ENCODE measurements around the gene FGF11.
A peak's percentile ranks its signal among the peaks of the same experiment; 100 is the strongest.
"Not testable (repeated sequence)": the region's sequence is repeated elsewhere in the genome, so short reads cannot be mapped to it uniquely, and the experiment has no call there.

The FGF11 gene

DNA sequence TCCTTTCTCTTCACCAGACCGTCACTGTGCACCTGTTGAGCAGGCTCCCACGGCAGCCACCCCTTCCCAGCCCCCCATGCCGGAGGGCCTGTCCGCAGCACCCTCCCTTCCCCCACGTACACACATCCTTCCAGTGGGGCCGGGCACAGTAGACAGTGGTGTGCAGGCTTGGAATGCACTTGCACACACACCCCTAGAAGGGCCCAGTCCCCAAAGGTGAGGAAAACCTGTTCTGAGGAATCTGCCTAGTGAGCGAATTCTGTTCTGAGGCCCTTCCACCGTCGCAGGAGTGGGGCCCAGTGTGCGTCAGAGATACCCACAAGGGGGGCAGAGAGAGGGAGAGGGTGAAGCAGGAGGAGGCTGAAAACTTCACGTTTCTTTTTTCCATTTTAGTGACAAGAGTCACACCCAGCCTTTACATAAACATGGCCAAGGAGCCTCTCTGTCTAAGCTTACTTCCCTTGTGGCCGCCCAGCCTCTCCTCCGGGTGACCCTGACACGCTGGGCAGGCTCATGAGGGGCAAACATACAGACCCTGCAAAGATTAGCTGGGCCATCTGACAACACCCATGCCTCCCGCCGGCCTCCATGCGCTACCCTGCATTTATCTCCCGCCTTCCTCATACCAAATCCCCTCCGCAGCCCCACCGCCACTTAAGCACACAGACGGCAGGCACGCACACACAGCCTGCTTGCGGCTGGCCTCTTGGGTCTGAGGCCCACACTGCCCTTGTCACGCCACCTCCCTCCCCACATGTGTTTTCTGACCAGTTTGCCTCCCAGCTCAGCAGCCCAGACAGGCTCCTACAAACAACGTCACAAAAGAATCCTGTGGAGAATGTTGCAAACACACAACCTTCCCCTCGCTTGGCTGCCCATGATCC is 38.3 kb downstream of the FGF11 start:
- DNase-seq (ENCODE audit: low read depth) = peak; percentile 95
- no peaks in the 10 kb centered on the region for H3K9me3 ChIP-seq (ENCODE audit: control insufficient read depth, low read length)
- H3K4me3 ChIP-seq (ENCODE audit: low read length) = peak overlapping the region; percentile 83
- no peaks in the 10 kb centered on the region for H3K27me3 ChIP-seq (replicated peaks; ENCODE audit: control insufficient read depth, insufficient read depth, low read length)
- peaks cover 46% of the 10 kb centered on the region for H3K4me1 ChIP-seq (ENCODE audit: control insufficient read depth, insufficient read depth, low read length)
- peaks cover 3% of the 10 kb centered on the region for H3K36me3 ChIP-seq (ENCODE audit: control insufficient read depth, insufficient read depth, low read length, severe bottlenecking)
- H3K9ac ChIP-seq (ENCODE audit: low read length) = peak overlapping the region; percentile 96

DNA sequence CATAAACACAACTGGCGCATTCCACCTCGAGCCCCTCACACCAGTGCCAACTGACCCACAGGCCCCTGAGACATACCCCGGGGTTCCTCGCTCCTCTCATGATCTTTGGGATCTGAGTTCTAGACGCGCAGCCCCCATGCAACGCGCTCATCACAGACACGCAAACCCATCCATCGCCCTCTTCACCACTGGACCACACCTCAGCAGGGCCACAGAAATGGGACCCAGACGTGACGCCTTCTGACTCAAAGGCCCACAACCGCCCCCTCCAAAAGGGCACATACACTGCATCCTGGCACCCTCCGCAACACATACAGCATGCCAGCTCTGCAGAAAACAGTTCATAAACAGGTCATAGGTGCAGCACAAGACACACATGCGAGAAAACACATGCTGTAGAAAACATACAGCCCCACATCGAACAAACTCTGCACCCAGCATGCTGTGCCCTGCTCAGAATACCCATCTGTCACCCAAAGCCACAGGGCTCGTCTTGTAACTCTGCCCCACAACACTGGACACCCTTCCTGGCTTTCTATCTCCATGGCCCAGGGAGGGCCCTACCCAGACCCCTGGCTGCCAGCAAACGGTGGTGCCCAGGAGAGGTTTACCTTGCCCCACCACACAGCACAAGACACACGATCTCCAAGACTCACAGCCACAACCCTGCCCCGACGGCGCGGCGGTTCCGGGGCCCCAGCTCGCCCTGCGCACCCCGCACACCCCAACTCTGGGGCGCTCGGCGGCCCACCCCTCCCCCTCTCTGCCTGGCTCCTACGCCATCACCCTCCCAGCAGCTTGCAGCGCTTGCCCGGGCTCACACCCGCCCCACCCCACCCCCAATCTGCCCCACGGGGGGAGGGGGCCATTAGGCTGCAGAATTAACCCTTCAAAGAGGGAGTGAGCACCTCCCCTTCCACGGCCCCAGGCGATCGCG is 39.2 kb downstream of the FGF11 start:
- no peaks in the 10 kb centered on the region for H3K27me3 ChIP-seq (replicated peaks; ENCODE audit: control insufficient read depth, insufficient read depth, low read length)
- H3K9ac ChIP-seq (ENCODE audit: low read length) = peak overlapping the region; percentile 96
- peak overlapping the region; percentile 83 for H3K4me3 ChIP-seq (ENCODE audit: low read length)
- H3K36me3 ChIP-seq (ENCODE audit: control insufficient read depth, insufficient read depth, low read length, severe bottlenecking) = peaks cover 3% of the 10 kb centered on the region
- H3K9me3 ChIP-seq (ENCODE audit: control insufficient read depth, low read length) = no peaks in the 10 kb centered on the region
- peaks cover 54% of the 10 kb centered on the region for H3K4me1 ChIP-seq (ENCODE audit: control insufficient read depth, insufficient read depth, low read length)
- peak; percentile 68 for DNase-seq (ENCODE audit: low read depth)

DNA sequence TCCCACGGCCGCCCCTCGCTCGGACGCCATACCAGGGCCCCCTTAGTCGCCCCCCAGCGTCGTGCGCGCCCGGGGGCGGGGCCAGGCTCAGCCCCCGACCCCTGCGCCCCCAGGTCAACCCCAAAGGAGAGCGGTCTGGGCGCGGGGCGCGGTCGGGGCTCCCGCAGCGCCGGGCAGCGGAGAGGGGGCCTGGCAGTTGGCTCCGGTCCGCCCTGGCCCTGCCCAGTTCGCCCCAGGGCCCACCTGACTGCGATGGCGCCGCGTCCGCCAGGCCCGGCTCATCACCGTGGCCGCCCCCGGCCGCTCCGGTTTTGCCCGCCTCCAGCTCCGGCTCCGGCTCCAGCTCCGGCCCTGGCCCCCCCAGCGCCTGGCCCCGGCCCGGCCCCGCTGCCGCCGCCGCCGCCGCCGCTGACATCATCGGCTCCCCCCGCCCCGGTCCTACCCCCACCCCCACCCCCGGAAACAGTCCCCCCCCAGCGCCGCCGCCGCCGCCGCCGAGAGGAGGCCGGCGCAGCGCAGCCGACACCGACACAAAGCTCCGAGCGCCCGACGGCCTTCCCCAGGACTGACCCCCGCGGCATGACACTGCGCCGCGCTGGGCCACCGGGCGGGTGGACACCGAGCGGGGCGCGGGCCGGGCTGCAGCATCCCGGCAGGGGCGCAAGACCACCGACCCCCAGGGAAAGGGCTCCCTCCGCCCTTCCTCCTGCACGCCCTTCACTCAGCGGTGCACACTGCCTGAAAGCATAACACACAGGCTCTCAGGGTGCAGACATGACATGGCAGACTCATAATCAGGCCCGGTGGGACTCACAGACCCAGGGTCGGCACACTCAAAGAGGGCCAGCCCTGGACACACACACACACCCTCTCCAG is 40.1 kb downstream of the FGF11 start, which contains the start of gene ZBTB4:
TSS of gene ZBTB4 (minus strand) at position 419 of the 876 bp plus-strand sequence. CDS start 12,830 bp downstream, outside the sequence.
- peak; percentile 79 for DNase-seq (ENCODE audit: low read depth)
- Histone ChIP-seq H3K4me3 (ENCODE audit: low read length) (peak within 1 kb of the TSS; percentile 88), H3K9ac (ENCODE audit: low read length) (peak within 1 kb of the TSS; percentile 98), H3K27me3 (replicated peaks; ENCODE audit: control insufficient read depth, insufficient read depth, low read length) (no peaks in the 10 kb centered on the region), H3K4me1 (ENCODE audit: control insufficient read depth, insufficient read depth, low read length) (peaks cover 50% of the 10 kb centered on the region), H3K36me3 (ENCODE audit: control insufficient read depth, insufficient read depth, low read length, severe bottlenecking) (no peaks in the 10 kb centered on the region), H3K9me3 (ENCODE audit: control insufficient read depth, low read length) (no peaks in the 10 kb centered on the region)

DNA sequence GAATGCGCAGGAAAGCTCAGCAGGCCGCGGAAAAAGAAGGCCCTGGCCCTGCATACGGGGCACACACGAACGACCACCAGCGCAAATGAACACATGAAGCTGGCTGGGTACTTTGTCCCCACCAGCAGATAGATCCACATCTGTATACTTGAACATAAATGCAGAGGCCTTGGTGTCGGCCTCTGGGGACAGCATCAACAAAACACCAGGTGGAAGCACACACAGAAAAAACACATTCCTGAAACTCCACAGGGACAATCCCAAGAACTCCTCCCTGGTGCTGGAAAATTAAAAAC is 40.7 kb downstream of the FGF11 start:
- Histone ChIP-seq H3K4me1 (ENCODE audit: control insufficient read depth, insufficient read depth, low read length) (peaks cover 47% of the 10 kb centered on the region), H3K4me3 (ENCODE audit: low read length) (peak overlapping the region; percentile 88), H3K9me3 (ENCODE audit: control insufficient read depth, low read length) (no peaks in the 10 kb centered on the region), H3K27me3 (replicated peaks; ENCODE audit: control insufficient read depth, insufficient read depth, low read length) (no peaks in the 10 kb centered on the region), H3K9ac (ENCODE audit: low read length) (peak overlapping the region; percentile 98), H3K36me3 (ENCODE audit: control insufficient read depth, insufficient read depth, low read length, severe bottlenecking) (no peaks in the 10 kb centered on the region)
- DNase-seq (ENCODE audit: low read depth) = no peak

DNA sequence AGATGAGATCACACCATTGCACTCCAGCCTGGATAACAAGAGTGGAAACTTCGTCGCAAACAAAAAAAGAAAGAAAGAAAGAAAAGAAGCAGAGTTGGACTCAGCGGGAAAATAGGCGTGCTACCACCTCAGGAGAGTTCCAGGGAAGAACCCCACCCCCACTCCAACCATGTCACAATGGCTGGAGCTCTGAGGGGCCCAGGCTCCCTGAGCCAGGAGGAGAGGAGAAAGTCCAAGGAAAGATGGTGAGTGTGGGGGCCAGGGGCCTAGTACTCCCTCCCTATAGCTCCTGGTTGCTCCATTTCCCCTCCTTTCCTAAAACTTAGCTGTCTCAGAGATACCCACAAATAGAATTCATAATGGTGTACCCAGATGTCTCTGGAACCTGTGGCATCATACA is 42.0 kb downstream of the FGF11 start, which contains the start of gene SLC35G6:
TSS of gene SLC35G6 (plus strand) at position 172 of the 400 bp plus-strand sequence. CDS start at position 243, 71 bp downstream.
- not testable (repeated sequence) for H3K36me3 ChIP-seq (ENCODE audit: control insufficient read depth, insufficient read depth, low read length, severe bottlenecking); H3K9me3 ChIP-seq (ENCODE audit: control insufficient read depth, low read length); H3K27me3 ChIP-seq (replicated peaks; ENCODE audit: control insufficient read depth, insufficient read depth, low read length); DNase-seq (ENCODE audit: low read depth)
- H3K9ac ChIP-seq (ENCODE audit: low read length) = peak within 1 kb of the TSS; percentile 98
- peaks cover 39% of the 10 kb centered on the region for H3K4me1 ChIP-seq (ENCODE audit: control insufficient read depth, insufficient read depth, low read length)
- peak within 1 kb of the TSS; percentile 88 for H3K4me3 ChIP-seq (ENCODE audit: low read length)

DNA sequence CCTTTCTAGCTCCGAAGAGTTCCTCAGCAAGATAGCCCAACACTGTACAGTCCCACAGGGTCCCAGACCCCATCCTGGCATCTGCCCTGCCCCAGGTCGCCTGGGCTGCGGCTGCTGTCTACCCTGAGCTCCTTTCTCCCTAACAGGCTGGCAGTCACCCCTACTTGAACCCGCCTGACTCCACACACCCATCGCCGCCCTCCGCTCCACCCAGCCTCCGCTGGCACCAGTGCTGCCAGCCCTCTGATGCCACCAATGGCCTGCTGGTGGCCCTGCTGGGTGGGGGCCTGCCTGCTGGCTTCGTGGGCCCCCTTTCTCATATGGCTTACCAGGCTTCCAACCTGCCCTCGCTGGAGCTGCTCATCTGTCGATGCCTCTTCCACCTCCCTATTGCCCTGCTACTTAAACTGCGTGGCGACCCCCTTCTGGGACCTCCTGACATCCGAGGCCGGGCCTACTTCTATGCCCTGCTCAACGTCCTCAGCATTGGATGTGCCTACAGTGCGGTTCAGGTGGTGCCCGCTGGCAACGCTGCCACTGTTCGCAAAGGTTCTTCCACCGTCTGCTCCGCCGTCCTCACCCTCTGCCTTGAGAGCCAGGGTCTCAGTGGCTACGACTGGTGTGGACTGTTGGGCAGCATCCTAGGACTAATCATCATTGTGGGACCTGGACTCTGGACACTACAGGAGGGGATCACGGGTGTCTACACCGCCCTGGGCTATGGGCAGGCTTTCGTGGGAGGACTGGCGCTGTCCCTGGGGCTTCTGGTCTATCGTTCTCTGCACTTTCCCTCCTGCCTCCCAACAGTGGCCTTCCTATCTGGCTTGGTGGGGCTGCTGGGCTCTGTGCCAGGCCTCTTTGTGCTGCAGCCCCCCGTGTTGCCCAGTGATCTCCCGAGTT is 42.8 kb downstream of the FGF11 start:
- not testable (repeated sequence) for H3K9me3 ChIP-seq (ENCODE audit: control insufficient read depth, low read length); H3K36me3 ChIP-seq (ENCODE audit: control insufficient read depth, insufficient read depth, low read length, severe bottlenecking); DNase-seq (ENCODE audit: low read depth); H3K27me3 ChIP-seq (replicated peaks; ENCODE audit: control insufficient read depth, insufficient read depth, low read length); H3K4me3 ChIP-seq (ENCODE audit: low read length)
- Histone ChIP-seq H3K4me1 (ENCODE audit: control insufficient read depth, insufficient read depth, low read length) (peaks cover 39% of the 10 kb centered on the region), H3K9ac (ENCODE audit: low read length) (peak overlapping the region; percentile 99)

DNA sequence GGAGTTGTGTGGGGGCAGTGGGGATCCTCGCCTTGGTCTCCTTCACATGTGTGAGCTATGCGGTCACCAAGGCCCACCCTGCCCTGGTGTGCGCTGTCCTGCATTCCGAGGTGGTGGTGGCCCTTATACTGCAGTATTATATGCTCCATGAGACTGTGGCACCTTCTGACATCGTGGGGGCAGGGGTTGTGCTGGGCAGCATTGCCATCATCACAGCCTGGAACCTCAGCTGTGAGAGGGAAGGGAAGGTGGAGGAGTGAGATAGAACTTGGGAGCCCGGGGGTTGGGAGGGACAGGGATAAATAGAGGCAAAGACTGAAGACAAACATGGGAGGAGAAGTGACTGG is 43.4 kb downstream of the FGF11 start:
- Histone ChIP-seq H3K4me1 (ENCODE audit: control insufficient read depth, insufficient read depth, low read length) (peaks cover 39% of the 10 kb centered on the region), H3K4me3 (ENCODE audit: low read length) (peak overlapping the region; percentile 95), H3K9ac (ENCODE audit: low read length) (peak overlapping the region; percentile 99)
- H3K9me3 ChIP-seq (ENCODE audit: control insufficient read depth, low read length); H3K27me3 ChIP-seq (replicated peaks; ENCODE audit: control insufficient read depth, insufficient read depth, low read length); DNase-seq (ENCODE audit: low read depth); H3K36me3 ChIP-seq (ENCODE audit: control insufficient read depth, insufficient read depth, low read length, severe bottlenecking): not testable (repeated sequence)

DNA sequence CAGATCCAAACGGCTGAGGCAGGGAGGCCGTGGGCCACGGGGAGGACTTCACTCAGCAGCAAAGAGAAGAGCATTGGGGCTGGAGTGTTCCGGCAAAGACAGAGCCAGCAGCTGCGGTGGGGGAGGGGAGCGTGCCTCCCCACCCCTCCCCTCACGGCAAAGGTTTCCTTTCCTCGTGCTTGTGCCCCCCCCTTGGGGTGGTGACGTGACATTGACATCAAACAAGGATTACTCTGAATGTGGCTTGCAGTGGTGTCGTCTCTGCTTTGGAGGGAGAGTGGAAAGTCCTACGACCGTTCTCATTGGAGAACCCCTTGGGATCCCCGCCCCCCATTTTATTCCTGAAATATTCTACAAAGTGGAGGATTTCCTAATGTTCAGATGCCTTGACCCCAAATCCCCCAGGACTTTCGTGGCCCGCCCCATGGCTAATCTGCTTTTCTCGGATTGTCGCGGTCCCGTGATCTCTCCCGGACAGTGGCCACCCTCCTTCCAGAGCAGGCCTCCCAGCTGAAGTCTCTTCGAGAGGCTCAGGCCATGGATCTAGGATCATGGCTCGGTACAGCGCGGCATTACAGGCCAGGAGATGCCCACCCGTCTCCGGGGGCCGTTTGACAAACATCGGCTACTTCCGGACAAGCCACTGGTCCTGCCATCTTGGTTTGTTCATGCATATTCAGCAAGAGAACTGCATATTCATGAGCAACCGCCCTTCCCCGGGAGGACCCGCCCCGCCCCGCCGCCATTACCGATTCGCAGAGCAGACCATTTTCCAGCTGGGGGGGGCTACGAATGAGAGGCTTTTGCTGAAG is 44.1 kb downstream of the FGF11 start:
- H3K4me1 ChIP-seq (ENCODE audit: control insufficient read depth, insufficient read depth, low read length) = peaks cover 38% of the 10 kb centered on the region
- peak overlapping the region; percentile 95 for H3K4me3 ChIP-seq (ENCODE audit: low read length)
- no peaks in the 10 kb centered on the region for H3K36me3 ChIP-seq (ENCODE audit: control insufficient read depth, insufficient read depth, low read length, severe bottlenecking)
- H3K9me3 ChIP-seq (ENCODE audit: control insufficient read depth, low read length) = no peaks in the 10 kb centered on the region
- H3K9ac ChIP-seq (ENCODE audit: low read length) = peak overlapping the region; percentile 99
- H3K27me3 ChIP-seq (replicated peaks; ENCODE audit: control insufficient read depth, insufficient read depth, low read length) = no peaks in the 10 kb centered on the region
- DNase-seq (ENCODE audit: low read depth) = peak; percentile 93

DNA sequence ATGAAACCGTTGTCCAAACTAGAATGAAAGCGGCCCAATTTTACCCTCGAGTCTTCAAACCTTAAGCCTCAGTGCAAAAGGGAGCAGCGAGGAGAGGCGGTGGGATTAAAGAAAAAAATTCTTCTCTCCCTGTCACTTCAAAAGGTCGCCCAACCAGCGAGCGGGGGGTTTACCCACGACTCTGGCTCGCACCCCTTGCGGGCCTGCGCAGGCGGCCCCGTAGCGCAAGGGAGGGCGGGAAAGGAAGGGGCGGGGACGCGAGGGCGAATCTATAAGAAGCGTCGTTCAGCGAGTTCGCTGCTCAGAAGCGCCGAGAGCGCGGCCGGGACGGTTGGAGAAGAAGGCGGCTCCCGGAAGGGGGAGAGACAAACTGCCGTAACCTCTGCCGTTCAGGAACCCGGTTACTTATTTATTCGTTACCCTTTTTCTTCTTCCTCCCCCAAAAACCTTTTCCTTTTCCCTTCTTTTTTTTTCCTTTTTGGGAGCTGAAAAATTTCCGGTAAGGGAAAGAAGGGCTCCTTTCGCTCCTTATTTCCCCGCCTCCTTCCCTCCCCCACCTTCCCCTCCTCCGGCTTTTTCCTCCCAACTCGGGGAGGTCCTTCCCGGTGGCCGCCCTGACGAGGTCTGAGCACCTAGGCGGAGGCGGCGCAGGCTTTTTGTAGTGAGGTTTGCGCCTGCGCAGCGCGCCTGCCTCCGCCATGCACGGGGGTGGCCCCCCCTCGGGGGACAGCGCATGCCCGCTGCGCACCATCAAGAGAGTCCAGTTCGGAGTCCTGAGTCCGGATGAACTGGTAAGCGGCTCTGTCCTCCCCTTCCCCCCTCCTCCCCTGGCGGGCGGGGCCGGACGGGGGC is 45.0 kb downstream of the FGF11 start, which contains the start of gene POLR2A:
TSS of gene POLR2A (plus strand) at position 300 of the 852 bp plus-strand sequence.
- no peaks in the 10 kb centered on the region for H3K27me3 ChIP-seq (replicated peaks; ENCODE audit: control insufficient read depth, insufficient read depth, low read length)
- no peaks in the 10 kb centered on the region for H3K9me3 ChIP-seq (ENCODE audit: control insufficient read depth, low read length)
- peak within 1 kb of the TSS; percentile 95 for H3K4me3 ChIP-seq (ENCODE audit: low read length)
- peaks cover 46% of the 10 kb centered on the region for H3K4me1 ChIP-seq (ENCODE audit: control insufficient read depth, insufficient read depth, low read length)
- H3K36me3 ChIP-seq (ENCODE audit: control insufficient read depth, insufficient read depth, low read length, severe bottlenecking) = no peaks in the 10 kb centered on the region
- H3K9ac ChIP-seq (ENCODE audit: low read length) = peak within 1 kb of the TSS; percentile 99
- DNase-seq (ENCODE audit: low read depth) = peak; percentile 98
